ENCODE data around the gene NOX5. TPM values are rescaled to one million over a fixed set of nuclear protein-coding genes. Genes with fewer than 3 reads are reported as not detected.

NOX5 gene
- polyA plus RNA-seq, 3 donors: 0.61 to 0.78 (median 0.73) TPM

- no peak for DNase-seq
Measured at GRCh38 chr15:69096626-69097025, 82.1 kb downstream of the NOX5 start.

DNA sequence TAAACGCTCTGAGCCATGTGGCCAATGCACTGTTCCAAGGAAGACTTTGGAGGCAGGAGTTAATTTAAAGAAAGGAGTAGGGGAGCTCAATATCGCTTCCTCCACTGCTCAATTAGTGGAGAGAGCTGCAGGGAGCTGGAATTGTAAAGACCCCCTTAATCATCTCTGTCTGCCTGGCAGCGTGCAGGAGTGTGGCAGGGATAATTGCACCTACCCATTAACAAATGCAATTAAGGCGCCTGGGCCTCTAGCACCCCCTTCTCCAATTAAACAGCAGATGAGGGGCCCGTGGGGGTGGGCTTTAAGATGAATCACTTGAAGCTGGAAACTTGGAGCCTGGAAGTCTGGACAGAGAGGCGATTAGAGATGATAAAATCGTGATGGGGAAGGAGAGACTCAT lies 84.3 kb downstream of the NOX5 start:
- DNase-seq: no peak

GRCh38 chr15:69099941-69100340 lies 85.4 kb downstream of the NOX5 start:
- no peak for DNase-seq

DNA sequence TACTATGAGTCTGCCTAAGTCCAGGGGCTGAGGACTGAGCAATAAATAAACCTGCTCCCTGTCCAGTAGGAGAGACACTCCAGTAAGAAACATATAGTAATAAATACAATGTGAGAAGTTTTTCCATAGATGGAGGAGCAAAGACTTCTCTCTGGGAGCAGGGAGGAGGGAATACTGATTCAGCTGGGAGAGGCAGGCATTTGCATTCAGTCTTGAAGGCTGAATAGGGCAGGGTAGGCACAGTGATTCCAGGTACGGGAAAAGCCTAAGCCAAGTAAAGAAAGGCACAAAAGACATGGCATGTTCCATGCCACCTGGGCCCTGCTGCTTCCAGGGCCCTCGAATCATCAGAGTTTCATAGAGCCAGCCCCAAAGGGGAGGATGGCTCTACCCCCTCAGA lies 86.3 kb downstream of the NOX5 start:
- no peak for DNase-seq

DNA sequence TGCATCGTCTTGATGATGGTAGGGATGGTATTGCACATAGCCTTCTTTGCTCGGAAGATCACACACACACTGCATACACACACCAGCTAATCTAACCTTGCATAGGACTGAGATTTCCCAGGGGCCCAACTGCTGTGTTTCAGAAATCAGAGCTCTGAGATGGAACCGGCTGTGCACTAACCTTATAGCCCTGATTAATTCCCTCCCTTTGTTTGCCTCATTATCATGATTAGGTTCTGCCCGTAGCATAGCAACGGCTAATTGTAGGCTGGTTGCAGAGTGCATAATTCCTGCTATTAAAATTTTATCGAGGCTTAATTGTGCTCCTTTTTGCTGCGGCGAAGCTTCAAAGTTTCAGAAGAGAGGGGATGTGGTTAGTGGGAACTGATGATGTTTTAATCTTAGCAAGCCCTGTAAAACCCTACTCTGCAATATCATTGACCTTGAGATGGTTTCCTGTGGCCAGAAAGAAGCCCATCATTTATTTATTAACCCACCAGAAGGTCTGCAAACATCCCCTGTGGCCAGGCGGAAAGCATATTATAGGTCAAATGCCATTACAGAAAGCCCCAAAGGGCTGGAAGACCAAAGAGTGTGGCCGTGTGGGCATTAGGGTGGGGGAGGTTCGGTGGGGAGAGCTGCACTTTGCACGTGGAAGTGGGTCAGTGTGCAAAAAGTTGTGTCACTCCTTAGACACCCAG lies 89.7 kb downstream of the NOX5 start:
- DNase-seq: no peak

- DNase-seq: no peak
Measured at GRCh38 chr15:69105451-69105985, 91.0 kb downstream of the NOX5 start.

DNA sequence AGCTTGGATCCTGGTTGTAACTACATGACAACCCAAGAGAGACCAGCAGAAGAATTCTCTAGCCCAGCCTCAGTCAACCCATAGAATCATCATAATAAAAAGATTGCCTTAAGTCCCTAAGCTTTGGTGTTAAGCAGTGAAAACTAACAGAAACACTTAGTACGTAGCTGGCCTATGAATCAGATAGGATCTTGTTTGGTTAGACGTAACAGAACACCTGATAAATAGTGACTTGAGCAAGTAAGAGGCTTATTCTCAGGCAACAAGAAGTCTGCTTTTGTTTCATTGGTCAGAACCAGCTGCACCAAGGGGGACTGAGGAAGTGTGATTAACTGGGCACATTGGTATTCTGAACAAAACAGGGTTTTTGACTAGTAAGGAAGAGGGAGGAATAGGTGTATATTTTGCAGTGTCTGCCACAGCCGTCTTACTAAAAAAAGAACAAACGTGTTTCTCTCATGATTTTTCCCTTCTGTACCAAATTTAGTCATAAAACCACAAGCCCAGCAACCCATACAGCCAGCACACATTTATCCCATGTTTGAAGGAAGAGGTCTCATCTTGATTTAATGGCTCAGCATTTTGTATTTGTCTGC lies 92.6 kb downstream of the NOX5 start:
- no peak for DNase-seq

Other genes starting within 250 kb of the NOX5 start
- 100 to 1,000 TPM; 272 to 311 (median 286) TPM for gene ANP32A, start 193.8 kb upstream of the NOX5 start, polyA plus RNA-seq (ENCODE audit: insufficient read length in 3 of 3)
- gene SPESP1, start 84.2 kb upstream of the NOX5 start, polyA plus RNA-seq (ENCODE audit: insufficient read length in 3 of 3): 1 to 10 TPM; 2.5 to 6.0 (median 2.9) TPM
- 10 to 100 TPM; 42.4 to 48.3 (median 44.7) TPM for gene GLCE, start 145.9 kb downstream of the NOX5 start, polyA plus RNA-seq (ENCODE audit: insufficient read length in 3 of 3)

All from renal pelvis (tissue), 4 donors.